ENCODE results near the gene EIF5A.

EIF5A gene

GRCh38 chr17:7296189-7296861 lies 11.1 kb upstream of the EIF5A start:
- H3K9me3 ChIP-seq (ENCODE audit: control insufficient read depth, low read length), result no peaks in the 10 kb centered on the region
- no peak overlapping the region for H3K4me3 ChIP-seq (ENCODE audit: extremely low read depth, insufficient read depth, low read length, poor library complexity, severe bottlenecking)
- no peaks in the 10 kb centered on the region for H3K36me3 ChIP-seq (ENCODE audit: control insufficient read depth, insufficient read depth, low read length)
- H3K4me1 ChIP-seq (ENCODE audit: control insufficient read depth, insufficient read depth, low read length, poor library complexity, severe bottlenecking), result no peaks in the 10 kb centered on the region
- 8 to 10% methylated on average over 42 of the region's 51 CpGs for WGBS, 2 experiments (ENCODE audit: insufficient coverage in 2 of 2)
- H3K27ac ChIP-seq (ENCODE audit: low read depth, low read length, severe bottlenecking), result no peak overlapping the region

GRCh38 chr17:7304179-7304578 lies 3.2 kb upstream of the EIF5A start:
- WGBS, 2 experiments (ENCODE audit: insufficient coverage in 2 of 2), result 89 to 92% methylated on average over 1 to 2 of the region's 7 CpGs
- no peak overlapping the region for H3K4me3 ChIP-seq (ENCODE audit: extremely low read depth, insufficient read depth, low read length, poor library complexity, severe bottlenecking)

GRCh38 chr17:7307686-7308624 lies 527 bp downstream of the EIF5A start:
- no peaks in the 10 kb centered on the region for H3K9me3 ChIP-seq (ENCODE audit: control insufficient read depth, low read length)
- H3K4me3 ChIP-seq (ENCODE audit: extremely low read depth, insufficient read depth, low read length, poor library complexity, severe bottlenecking), result peak overlapping the region; percentile 90
- H3K27ac ChIP-seq (ENCODE audit: low read depth, low read length, severe bottlenecking), result peak overlapping the region; percentile 95
- WGBS, 2 experiments (ENCODE audit: insufficient coverage in 2 of 2), result 1% methylated on average over 36 to 65 of the region's 104 CpGs
- H3K36me3 ChIP-seq (ENCODE audit: control insufficient read depth, insufficient read depth, low read length), result peaks cover 40% of the 10 kb centered on the region
- peaks cover 12% of the 10 kb centered on the region for H3K4me1 ChIP-seq (ENCODE audit: control insufficient read depth, insufficient read depth, low read length, poor library complexity, severe bottlenecking)

More at GRCh38 chr17:7304179-7304578, 3.2 kb upstream of the EIF5A start:
- Histone ChIP-seq H3K9me3 (ENCODE audit: control insufficient read depth, low read length) (no peaks in the 10 kb centered on the region), H3K27ac (ENCODE audit: low read depth, low read length, severe bottlenecking) (no peak overlapping the region), H3K36me3 (ENCODE audit: control insufficient read depth, insufficient read depth, low read length) (peaks cover 4% of the 10 kb centered on the region), H3K4me1 (ENCODE audit: control insufficient read depth, insufficient read depth, low read length, poor library complexity, severe bottlenecking) (peaks cover under 1% of the 10 kb centered on the region)

- Histone ChIP-seq H3K36me3 (ENCODE audit: control insufficient read depth, insufficient read depth, low read length) (peaks cover 49% of the 10 kb centered on the region), H3K4me3 (ENCODE audit: extremely low read depth, insufficient read depth, low read length, poor library complexity, severe bottlenecking) (peak overlapping the region; percentile 90), H3K9me3 (ENCODE audit: control insufficient read depth, low read length) (no peaks in the 10 kb centered on the region), H3K4me1 (ENCODE audit: control insufficient read depth, insufficient read depth, low read length, poor library complexity, severe bottlenecking) (peaks cover 19% of the 10 kb centered on the region), H3K27ac (ENCODE audit: low read depth, low read length, severe bottlenecking) (peak overlapping the region; percentile 95)
- 0 to 2% methylated on average over 10 to 11 of the region's 14 CpGs for WGBS, 2 experiments (ENCODE audit: insufficient coverage in 2 of 2)
Observed at GRCh38 chr17:7308625-7309433, 1.4 kb downstream of the EIF5A start.

- Histone ChIP-seq H3K9me3 (ENCODE audit: control insufficient read depth, low read length) (no peaks in the 10 kb centered on the region), H3K27ac (ENCODE audit: low read depth, low read length, severe bottlenecking) (no peak overlapping the region), H3K36me3 (ENCODE audit: control insufficient read depth, insufficient read depth, low read length) (peaks cover 52% of the 10 kb centered on the region), H3K4me3 (ENCODE audit: extremely low read depth, insufficient read depth, low read length, poor library complexity, severe bottlenecking) (peak overlapping the region; percentile 90), H3K4me1 (ENCODE audit: control insufficient read depth, insufficient read depth, low read length, poor library complexity, severe bottlenecking) (peaks cover 26% of the 10 kb centered on the region)
- 95 to 97% methylated on average over 10 to 12 of the region's 12 CpGs for WGBS, 2 experiments (ENCODE audit: insufficient coverage in 2 of 2)
Observed at GRCh38 chr17:7309628-7310027, 2.2 kb downstream of the EIF5A start.

GRCh38 chr17:7311110-7311705 lies 3.8 kb downstream of the EIF5A start:
- peaks cover 34% of the 10 kb centered on the region for H3K4me1 ChIP-seq (ENCODE audit: control insufficient read depth, insufficient read depth, low read length, poor library complexity, severe bottlenecking)
- no peak overlapping the region for H3K27ac ChIP-seq (ENCODE audit: low read depth, low read length, severe bottlenecking)
- 91 to 97% methylated on average over 5 to 7 of the region's 7 CpGs for WGBS, 2 experiments (ENCODE audit: insufficient coverage in 2 of 2)
- no peak overlapping the region for H3K4me3 ChIP-seq (ENCODE audit: extremely low read depth, insufficient read depth, low read length, poor library complexity, severe bottlenecking)
- H3K36me3 ChIP-seq (ENCODE audit: control insufficient read depth, insufficient read depth, low read length), result peaks cover 60% of the 10 kb centered on the region
- H3K9me3 ChIP-seq (ENCODE audit: control insufficient read depth, low read length), result no peaks in the 10 kb centered on the region

GRCh38 chr17:7312432-7313087 lies 5.1 kb downstream of the EIF5A start:
- Histone ChIP-seq H3K4me3 (ENCODE audit: extremely low read depth, insufficient read depth, low read length, poor library complexity, severe bottlenecking) (no peak overlapping the region), H3K36me3 (ENCODE audit: control insufficient read depth, insufficient read depth, low read length) (peaks cover 67% of the 10 kb centered on the region), H3K4me1 (ENCODE audit: control insufficient read depth, insufficient read depth, low read length, poor library complexity, severe bottlenecking) (peaks cover 34% of the 10 kb centered on the region), H3K27ac (ENCODE audit: low read depth, low read length, severe bottlenecking) (no peak overlapping the region), H3K9me3 (ENCODE audit: control insufficient read depth, low read length) (no peaks in the 10 kb centered on the region)
- 88% methylated on average over 1 to 2 of the region's 7 CpGs for WGBS, 2 experiments (ENCODE audit: insufficient coverage in 2 of 2)

GRCh38 chr17:7313088-7313889 lies 5.9 kb downstream of the EIF5A start:
- Histone ChIP-seq H3K36me3 (ENCODE audit: control insufficient read depth, insufficient read depth, low read length) (peaks cover 74% of the 10 kb centered on the region), H3K27ac (ENCODE audit: low read depth, low read length, severe bottlenecking) (peak overlapping the region; percentile 67), H3K4me1 (ENCODE audit: control insufficient read depth, insufficient read depth, low read length, poor library complexity, severe bottlenecking) (peaks cover 34% of the 10 kb centered on the region), H3K4me3 (ENCODE audit: extremely low read depth, insufficient read depth, low read length, poor library complexity, severe bottlenecking) (no peak overlapping the region), H3K9me3 (ENCODE audit: control insufficient read depth, low read length) (no peaks in the 10 kb centered on the region)
- 91 to 95% methylated on average over 6 to 7 of the region's 7 CpGs for WGBS, 2 experiments (ENCODE audit: insufficient coverage in 2 of 2)

- Histone ChIP-seq H3K36me3 (ENCODE audit: control insufficient read depth, insufficient read depth, low read length) (peaks cover 79% of the 10 kb centered on the region), H3K4me1 (ENCODE audit: control insufficient read depth, insufficient read depth, low read length, poor library complexity, severe bottlenecking) (peaks cover 34% of the 10 kb centered on the region), H3K9me3 (ENCODE audit: control insufficient read depth, low read length) (no peaks in the 10 kb centered on the region), H3K27ac (ENCODE audit: low read depth, low read length, severe bottlenecking) (peak overlapping the region; percentile 67), H3K4me3 (ENCODE audit: extremely low read depth, insufficient read depth, low read length, poor library complexity, severe bottlenecking) (peak overlapping the region; percentile 64)
- WGBS, 2 experiments (ENCODE audit: insufficient coverage in 2 of 2), result 33 to 55% methylated on average over 4 to 7 of the region's 9 CpGs
Observed at GRCh38 chr17:7313890-7314718, 6.7 kb downstream of the EIF5A start.

All from mesodermal cell (in vitro differentiated cells).